Upper lobe of left lung (tissue), 4 donors: ENCODE results near the gene MYF5.

Experiments
- CTCF ChIP-seq, 6 experiments: fragments of 450-650 bp in 4 of 6; fragments of 200-600 bp in 2 of 6; sonication (generic) in 2 of 6; IDR thresholded peaks; one replicate each; pipeline ENCODE4 v1.5.1; 2016 to 2019; ENCODE audit warnings: antibody characterized with exemption in 6 of 6
- POLR2A ChIP-seq, 4 donors: fragments of 450-650 bp; IDR thresholded peaks; one replicate each; pipeline ENCODE4 v1.5.1; 2016 to 2017; ENCODE audit warnings: antibody characterized with exemption in 4 of 4, mild to moderate bottlenecking in 2 of 4
- POLR2AphosphoS5 ChIP-seq, 2 donors: sonication (generic); formaldehyde crosslinking; IDR thresholded peaks; one replicate each; pipeline ENCODE4 v1.5.1; 2017; ENCODE audit warnings: antibody characterized with exemption in 2 of 2

- no peak for TF ChIP-seq POLR2AphosphoS5 (IDR thresholded peaks at IDR 0.05)
- no peak for TF ChIP-seq CTCF (IDR thresholded peaks at IDR 0.05)
- TF ChIP-seq POLR2A (IDR thresholded peaks at IDR 0.05) = no peak
Observed at GRCh38 chr12:80701388-80701787, 15.3 kb upstream of the MYF5 start.
